NCI-H2196 (cell line): ENCODE measurements around the gene SPINT3.

Experiments used
- DNase-seq: peaks from one replicate; lab custom pipeline; 2025; ENCODE audit not compliant: unreplicated experiment; lab: John Stamatoyannopoulos, UW

SPINT3 gene

DNA sequence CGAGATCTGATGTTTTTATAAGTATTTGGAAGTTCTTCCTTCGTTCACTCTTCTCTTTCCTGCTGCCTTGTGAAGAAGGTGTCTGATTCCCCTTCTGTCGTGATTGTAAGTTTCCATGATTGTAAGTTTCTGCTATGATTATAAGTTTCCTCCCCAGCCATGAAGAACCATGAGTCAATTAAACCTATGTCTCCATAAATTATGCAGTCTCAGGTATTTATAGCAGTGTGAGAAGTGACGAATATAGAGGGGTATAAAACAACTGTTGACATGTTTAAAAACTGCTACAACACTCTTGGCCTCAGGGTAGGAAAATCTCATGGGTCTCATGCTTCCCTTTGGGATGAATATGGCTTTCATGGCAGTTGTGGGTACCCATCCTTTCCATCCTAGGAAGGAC lies 51.7 kb downstream of the SPINT3 start:
- DNase-seq: no peak

GRCh38 chr20:45462711-45463509 lies 52.5 kb downstream of the SPINT3 start:
- no peak for DNase-seq
